AG09319 (cell line): ENCODE measurements around the gene APP.

ENCODE experiments used
- DNase-seq: peaks from one replicate; pipeline ENCODE4 v3.0.0-alpha.2; 2010; ENCODE audit warnings: low read depth; ENCODE audit errors: extremely low read depth
- CTCF ChIP-seq: IDR thresholded peaks from 2 replicates; pipeline ENCODE4 v1.5.1; 2011; ENCODE audit warnings: low read depth, mild to moderate bottlenecking, inconsistent platforms, low read length, moderate library complexity

Gene APP

GRCh38 chr21:26127918-26128317 lies 42.7 kb downstream of the APP start:
- no peak for TF ChIP-seq CTCF
- DNase-seq: no peak

- no peak for DNase-seq
- no peak for TF ChIP-seq CTCF
Observed at GRCh38 chr21:26127073-26127814, 43.3 kb downstream of the APP start.

- DNase-seq: no peak
- no peak for TF ChIP-seq CTCF
Observed at GRCh38 chr21:26126168-26126553, 44.4 kb downstream of the APP start.

GRCh38 chr21:26125433-26126167 lies 45.0 kb downstream of the APP start:
- TF ChIP-seq CTCF: no peak
- no peak for DNase-seq

- no peak for DNase-seq
- no peak for TF ChIP-seq CTCF
Observed at GRCh38 chr21:26124896-26125295, 45.7 kb downstream of the APP start.

- TF ChIP-seq CTCF: no peak
- DNase-seq: no peak
Observed at GRCh38 chr21:26124421-26124833, 46.1 kb downstream of the APP start.

- no peak for DNase-seq
Observed at GRCh38 chr21:26123012-26123411, 47.6 kb downstream of the APP start.

More at GRCh38 chr21:26123012-26123411, 47.6 kb downstream of the APP start:
- no peak for TF ChIP-seq CTCF
